ENCODE data around the gene TMEM231. TPM values are rescaled to one million over a fixed set of nuclear protein-coding genes. Genes with fewer than 3 reads are reported as not detected.
A peak's percentile ranks its signal among the peaks of the same experiment; 100 is the strongest.

Gene TMEM231
- total and polyA plus RNA-seq, 2 of the 8 experiments (the other 6 are each of a cell fraction or from before 2014, with no cell fraction given): 8.3 to 26.7 TPM

DNA sequence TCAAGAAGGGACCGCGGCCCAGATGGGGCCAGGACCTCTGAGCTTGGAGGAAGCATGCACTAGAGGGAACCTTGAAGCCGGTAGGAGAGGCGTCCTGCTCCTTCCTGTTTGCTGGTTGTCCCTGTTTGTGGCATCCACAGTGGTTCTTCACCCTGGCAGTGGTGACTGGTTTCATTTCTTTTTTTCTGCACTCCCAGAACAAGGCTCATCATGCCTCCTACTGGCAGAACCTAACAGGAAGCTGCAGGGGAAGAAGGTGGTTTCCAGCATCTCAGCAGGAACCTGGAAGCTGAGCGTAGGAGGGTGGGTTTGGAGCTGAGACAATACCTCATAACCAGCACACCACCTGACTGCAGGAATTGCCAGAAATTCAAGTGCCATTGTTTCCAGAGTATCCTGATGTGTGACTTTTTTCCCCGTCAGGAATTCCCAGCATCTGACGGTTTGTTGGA is 5.8 kb downstream of the TMEM231 start (continued):
- TF ChIP-seq, protein P1, sequence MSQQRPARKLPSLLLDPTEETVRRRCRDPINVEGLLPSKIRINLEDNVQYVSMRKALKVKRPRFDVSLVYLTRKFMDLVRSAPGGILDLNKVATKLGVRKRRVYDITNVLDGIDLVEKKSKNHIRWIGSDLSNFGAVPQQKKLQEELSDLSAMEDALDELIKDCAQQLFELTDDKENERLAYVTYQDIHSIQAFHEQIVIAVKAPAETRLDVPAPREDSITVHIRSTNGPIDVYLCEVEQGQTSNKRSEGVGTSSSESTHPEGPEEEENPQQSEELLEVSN (IDR thresholded peaks at IDR 0.05): no peak
- TF ChIP-seq HDAC6 (IDR thresholded peaks at IDR 0.05; ENCODE audit: low read depth, low read length): no peak
- no peak for TF ChIP-seq FOSL1 (IDR thresholded peaks at IDR 0.05; ENCODE audit: insufficient read depth, low read depth, low read length)
- no peak for TF ChIP-seq CBX8 (IDR thresholded peaks at IDR 0.05; ENCODE audit: borderline replicate concordance, low read depth, low read length)
- TF ChIP-seq KDM4A (IDR thresholded peaks at IDR 0.05; ENCODE audit: low read depth, low read length, severe bottlenecking): no peak
- no peak for TF ChIP-seq RXRA (IDR thresholded peaks at IDR 0.05; ENCODE audit: insufficient read depth, low read depth, low read length)
- no peak for TF ChIP-seq BRCA1 (IDR thresholded peaks at IDR 0.05; ENCODE audit: low read depth, low read length)
- TF ChIP-seq CHD2 (IDR thresholded peaks at IDR 0.05; ENCODE audit: low read length): no peak
- TF ChIP-seq RFX5 (IDR thresholded peaks at IDR 0.05; ENCODE audit: borderline replicate concordance, low read depth, low read length): no peak
- TF ChIP-seq, protein P2, sequence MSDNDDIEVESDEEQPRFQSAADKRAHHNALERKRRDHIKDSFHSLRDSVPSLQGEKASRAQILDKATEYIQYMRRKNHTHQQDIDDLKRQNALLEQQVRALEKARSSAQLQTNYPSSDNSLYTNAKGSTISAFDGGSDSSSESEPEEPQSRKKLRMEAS (IDR thresholded peaks at IDR 0.05): 0 out of 2 replicates have a peak, but pooled peaks have one; percentile 25
- no peak for TF ChIP-seq SIX5 (IDR thresholded peaks at IDR 0.05; ENCODE audit: low read depth, low read length)
- no peak for TF ChIP-seq JUND (IDR thresholded peaks at IDR 0.05; ENCODE audit: low read length)
- no peak for TF ChIP-seq NANOG (IDR thresholded peaks at IDR 0.05; ENCODE audit: insufficient read depth, low read depth, low read length, poor library complexity, severe bottlenecking)
- TF ChIP-seq NRF1 (IDR thresholded peaks at IDR 0.05; ENCODE audit: low read depth, low read length): no peak
- TF ChIP-seq SP2 (IDR thresholded peaks at IDR 0.05; ENCODE audit: low read length): no peak
- TF ChIP-seq POU5F1 (IDR thresholded peaks at IDR 0.05; ENCODE audit: low read depth, low read length): no peak
- TF ChIP-seq BACH1 (IDR thresholded peaks at IDR 0.05; ENCODE audit: low read length): no peak
- no peak for TF ChIP-seq EZH2 (IDR thresholded peaks at IDR 0.05; ENCODE audit: low read depth, low read length, severe bottlenecking)
- no peak for TF ChIP-seq SIRT6 (IDR thresholded peaks at IDR 0.05; ENCODE audit: low read length)
- no peak for TF ChIP-seq SAP30 (IDR thresholded peaks at IDR 0.05; ENCODE audit: insufficient read depth, insufficient replicate concordance, low read length)
- no peak for TF ChIP-seq CEBPB (IDR thresholded peaks at IDR 0.05; ENCODE audit: low read depth, low read length)
- peak; percentile 34; the same call in 1 of the 2 replicates for TF ChIP-seq EGR1 (IDR thresholded peaks at IDR 0.05; ENCODE audit: borderline replicate concordance, low read depth, low read length)
- no peak for TF ChIP-seq KDM5A (IDR thresholded peaks at IDR 0.05; ENCODE audit: low read length)
- TF ChIP-seq SUZ12 (IDR thresholded peaks at IDR 0.05; ENCODE audit: low read length): no peak
